ENCODE results near the gene MED27.

Gene MED27

DNA sequence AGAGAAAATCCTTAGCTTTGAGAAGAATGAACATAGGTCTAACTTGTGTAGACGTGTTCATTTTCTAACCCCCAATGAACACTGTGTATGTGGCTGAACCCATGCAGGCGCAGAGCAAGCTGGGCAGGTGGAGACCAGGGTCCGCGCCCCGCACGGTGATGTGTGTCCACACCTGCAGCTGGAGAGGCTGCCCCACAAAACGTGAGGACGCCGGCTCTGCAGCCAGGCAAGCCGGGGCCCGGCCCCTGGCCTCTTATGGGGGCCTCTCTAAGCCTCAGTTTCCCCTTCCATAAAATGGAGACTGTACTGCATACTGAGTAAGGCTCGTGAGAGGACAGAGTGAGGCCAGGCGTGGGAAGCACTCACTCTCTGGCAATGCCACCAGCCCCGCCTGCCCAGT is 215.1 kb downstream of the MED27 start:
- no peak for TF ChIP-seq POLR2A (IDR thresholded peaks at IDR 0.05; ENCODE audit: extremely low read depth, insufficient read length)
- no peak for TF ChIP-seq MYC (IDR thresholded peaks at IDR 0.05; ENCODE audit: low read depth, low read length)
- TF ChIP-seq, protein P1, sequence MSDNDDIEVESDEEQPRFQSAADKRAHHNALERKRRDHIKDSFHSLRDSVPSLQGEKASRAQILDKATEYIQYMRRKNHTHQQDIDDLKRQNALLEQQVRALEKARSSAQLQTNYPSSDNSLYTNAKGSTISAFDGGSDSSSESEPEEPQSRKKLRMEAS (IDR thresholded peaks at IDR 0.05; ENCODE audit: low read depth, low read length): no peak
- TF ChIP-seq, protein P2, sequence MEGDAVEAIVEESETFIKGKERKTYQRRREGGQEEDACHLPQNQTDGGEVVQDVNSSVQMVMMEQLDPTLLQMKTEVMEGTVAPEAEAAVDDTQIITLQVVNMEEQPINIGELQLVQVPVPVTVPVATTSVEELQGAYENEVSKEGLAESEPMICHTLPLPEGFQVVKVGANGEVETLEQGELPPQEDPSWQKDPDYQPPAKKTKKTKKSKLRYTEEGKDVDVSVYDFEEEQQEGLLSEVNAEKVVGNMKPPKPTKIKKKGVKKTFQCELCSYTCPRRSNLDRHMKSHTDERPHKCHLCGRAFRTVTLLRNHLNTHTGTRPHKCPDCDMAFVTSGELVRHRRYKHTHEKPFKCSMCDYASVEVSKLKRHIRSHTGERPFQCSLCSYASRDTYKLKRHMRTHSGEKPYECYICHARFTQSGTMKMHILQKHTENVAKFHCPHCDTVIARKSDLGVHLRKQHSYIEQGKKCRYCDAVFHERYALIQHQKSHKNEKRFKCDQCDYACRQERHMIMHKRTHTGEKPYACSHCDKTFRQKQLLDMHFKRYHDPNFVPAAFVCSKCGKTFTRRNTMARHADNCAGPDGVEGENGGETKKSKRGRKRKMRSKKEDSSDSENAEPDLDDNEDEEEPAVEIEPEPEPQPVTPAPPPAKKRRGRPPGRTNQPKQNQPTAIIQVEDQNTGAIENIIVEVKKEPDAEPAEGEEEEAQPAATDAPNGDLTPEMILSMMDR (IDR thresholded peaks at IDR 0.05; ENCODE audit: low read depth, low read length): no peak
- no peak for DNase-seq (ENCODE audit: low read depth)

DNA sequence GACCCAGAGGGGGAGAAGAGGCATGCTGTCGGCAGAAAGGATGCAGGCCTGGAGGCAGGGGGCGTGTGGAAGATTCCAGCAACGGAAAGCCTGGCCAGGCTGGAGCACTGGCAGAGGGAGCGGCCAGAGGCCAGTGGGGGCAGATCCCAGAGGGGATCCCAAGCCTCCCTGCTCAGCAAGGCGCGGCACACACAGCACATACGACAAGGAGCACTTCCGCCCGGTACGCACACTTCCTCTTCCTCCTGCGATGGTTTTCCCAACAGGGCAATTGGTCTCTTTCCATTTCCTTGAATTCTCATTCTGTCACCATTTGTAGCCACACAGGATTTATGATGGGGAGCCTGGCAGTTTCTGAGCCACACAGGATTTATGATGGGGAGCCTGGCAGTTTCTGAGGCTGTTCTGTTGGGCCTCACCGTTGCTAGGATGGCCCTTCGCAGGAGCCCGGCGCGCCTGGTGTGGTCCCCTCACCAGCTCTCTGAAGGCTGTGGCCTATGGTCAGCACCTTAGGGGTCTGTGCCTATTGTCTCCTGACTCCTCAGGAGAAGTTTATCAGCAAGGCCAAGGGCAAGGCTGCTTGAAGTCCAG is 216.3 kb downstream of the MED27 start:
- TF ChIP-seq, protein P2 (IDR thresholded peaks at IDR 0.05; ENCODE audit: low read depth, low read length): no peak
- TF ChIP-seq, protein P1 (IDR thresholded peaks at IDR 0.05; ENCODE audit: low read depth, low read length): no peak
- DNase-seq (ENCODE audit: low read depth): no peak
- no peak overlapping the region for H3K4me3 ChIP-seq (ENCODE audit: low read depth, low read length)

More for the DNA sequence above, 215.1 kb downstream of the MED27 start:
- no peak overlapping the region for H3K4me3 ChIP-seq (ENCODE audit: low read depth, low read length)

DNA sequence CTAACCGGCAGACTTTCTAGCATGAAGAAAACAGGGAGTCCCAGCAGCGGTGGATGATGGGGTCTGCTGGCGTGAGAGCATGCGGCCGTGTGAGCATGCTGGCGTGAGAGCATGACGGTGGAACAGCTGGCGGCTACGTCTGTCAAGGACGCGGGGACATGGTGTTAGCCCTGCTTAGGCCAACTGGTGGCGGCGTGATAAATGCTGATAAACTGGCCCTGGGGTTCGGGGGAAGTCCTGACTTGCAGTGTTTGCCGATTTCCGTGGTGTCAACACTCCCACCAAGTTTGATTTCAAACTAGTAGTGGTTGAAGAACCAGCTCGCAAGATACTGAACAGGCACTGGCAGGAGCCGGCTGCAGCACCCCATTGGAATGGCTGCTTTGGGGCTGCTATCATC is 217.4 kb downstream of the MED27 start:
- no peak overlapping the region for H3K4me3 ChIP-seq (ENCODE audit: low read depth, low read length)
- no peak for DNase-seq (ENCODE audit: low read depth)
- TF ChIP-seq POLR2A (IDR thresholded peaks at IDR 0.05; ENCODE audit: extremely low read depth, insufficient read length) (no peak), MYC (IDR thresholded peaks at IDR 0.05; ENCODE audit: low read depth, low read length) (no peak)
- TF ChIP-seq, protein P1 (IDR thresholded peaks at IDR 0.05; ENCODE audit: low read depth, low read length): no peak
- TF ChIP-seq, protein P2 (IDR thresholded peaks at IDR 0.05; ENCODE audit: low read depth, low read length): no peak

DNA sequence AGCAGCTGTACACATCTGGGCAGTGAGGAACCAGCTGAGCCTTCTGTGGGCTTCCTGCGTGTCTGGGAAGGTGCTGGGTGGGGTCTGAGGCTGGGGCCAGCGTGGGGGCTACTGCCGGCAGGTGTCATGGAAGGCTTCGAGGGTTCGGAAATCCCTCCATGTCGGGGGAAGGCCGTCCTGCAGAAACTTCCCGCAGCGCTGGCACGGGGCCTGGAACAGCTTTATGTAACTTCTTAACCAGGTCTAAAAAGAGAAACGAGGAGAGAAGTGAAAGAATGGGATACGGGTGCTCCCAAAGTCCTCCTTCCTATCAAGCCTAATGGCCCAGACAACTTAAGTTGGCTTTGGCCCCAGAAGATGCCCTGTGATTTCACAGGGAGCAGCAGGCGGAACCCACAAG is 219.2 kb downstream of the MED27 start:
- TF ChIP-seq, protein P1 (IDR thresholded peaks at IDR 0.05; ENCODE audit: low read depth, low read length): no peak
- TF ChIP-seq MYC (IDR thresholded peaks at IDR 0.05; ENCODE audit: low read depth, low read length) (no peak), POLR2A (IDR thresholded peaks at IDR 0.05; ENCODE audit: extremely low read depth, insufficient read length) (no peak)
- TF ChIP-seq, protein P2 (IDR thresholded peaks at IDR 0.05; ENCODE audit: low read depth, low read length): no peak
- H3K4me3 ChIP-seq (ENCODE audit: low read depth, low read length): no peak overlapping the region
- no peak for DNase-seq (ENCODE audit: low read depth)

DNA sequence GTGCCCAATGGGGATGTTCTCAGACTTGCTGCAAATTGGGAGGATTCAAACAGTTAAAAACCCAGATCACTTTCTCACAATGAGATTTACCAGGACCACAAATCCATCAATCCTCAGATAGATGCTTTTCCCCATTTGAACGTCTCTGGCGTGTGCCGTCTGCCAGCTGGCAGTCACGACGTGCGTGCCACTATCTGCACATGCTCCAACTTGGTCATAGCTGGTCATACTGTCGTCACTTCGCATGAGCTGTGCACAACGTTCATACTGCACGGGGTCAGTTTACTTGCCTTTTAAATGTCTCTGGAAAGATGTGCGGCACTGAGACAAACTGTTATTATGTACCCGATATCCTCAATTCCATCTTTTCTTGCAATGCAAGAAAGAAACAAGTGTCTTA is 221.5 kb downstream of the MED27 start:
- TF ChIP-seq POLR2A (IDR thresholded peaks at IDR 0.05; ENCODE audit: extremely low read depth, insufficient read length) (no peak), MYC (IDR thresholded peaks at IDR 0.05; ENCODE audit: low read depth, low read length) (no peak)
- TF ChIP-seq, protein P1 (IDR thresholded peaks at IDR 0.05; ENCODE audit: low read depth, low read length): no peak
- TF ChIP-seq, protein P2 (IDR thresholded peaks at IDR 0.05; ENCODE audit: low read depth, low read length): no peak
- DNase-seq (ENCODE audit: low read depth): no peak
- no peak overlapping the region for H3K4me3 ChIP-seq (ENCODE audit: low read depth, low read length)
